Left renal pelvis (tissue), 4 donors: ENCODE measurements around the gene RASSF10. TPM values are rescaled to one million over a fixed set of nuclear protein-coding genes. Genes with fewer than 3 reads are reported as not detected.
"Not testable (repeated sequence)": the region's sequence is repeated elsewhere in the genome, so short reads cannot be mapped to it uniquely, and the experiment has no call there.

Source experiments
- DNase-seq, 4 donors: peaks; one replicate each; pipeline ENCODE4 v3.0.0-alpha.2; 2013; ENCODE audit warnings: low read depth in 4 of 4, low spot score in 3 of 4
- polyA plus RNA-seq, 4 donors: library from polyadenylated mRNA; unstranded; fragments of 120-200 nt; gene quantifications; one replicate each; pipeline ENCODE4 v1.2.1, GENCODE V29; 2013; ENCODE audit not compliant: insufficient read length in 4 of 4

The RASSF10 gene
- polyA plus RNA-seq, 4 donors = 5.9 to 27.2 (median 24.6) TPM

GRCh38 chr11:13015753-13016152, 6.6 kb downstream of the RASSF10 start:
- no peak for DNase-seq

GRCh38 chr11:13016415-13016814, 7.3 kb downstream of the RASSF10 start:
- DNase-seq = no peak

- no peak for DNase-seq
Measured at GRCh38 chr11:13019313-13019712, 10.2 kb downstream of the RASSF10 start.

- DNase-seq = no peak
Measured at GRCh38 chr11:13023423-13023822, 14.3 kb downstream of the RASSF10 start.

- no peak for DNase-seq
Measured at GRCh38 chr11:13026722-13027121, 17.6 kb downstream of the RASSF10 start.

- no peak for DNase-seq
Measured at GRCh38 chr11:13028322-13028721, 19.2 kb downstream of the RASSF10 start.

GRCh38 chr11:13029872-13030271, 20.8 kb downstream of the RASSF10 start:
- no peak for DNase-seq

GRCh38 chr11:13030857-13031256, 21.7 kb downstream of the RASSF10 start:
- no peak for DNase-seq

- DNase-seq = no peak
Measured at GRCh38 chr11:13031349-13031748, 22.2 kb downstream of the RASSF10 start.

- DNase-seq = no peak
Measured at GRCh38 chr11:13033760-13034533, 24.8 kb downstream of the RASSF10 start.

- no peak for DNase-seq
Measured at GRCh38 chr11:13035711-13036110, 26.6 kb downstream of the RASSF10 start.

GRCh38 chr11:13036235-13036634, 27.1 kb downstream of the RASSF10 start:
- no peak for DNase-seq

GRCh38 chr11:13038366-13038765, 29.2 kb downstream of the RASSF10 start:
- DNase-seq = no peak

- DNase-seq = no peak
Measured at GRCh38 chr11:13039126-13039525, 30.0 kb downstream of the RASSF10 start.

- DNase-seq = no peak
Measured at GRCh38 chr11:13040969-13041561, 31.9 kb downstream of the RASSF10 start.

- DNase-seq = peak in 1 of 4 donors; percentile 63
Measured at GRCh38 chr11:13042873-13043342, 33.8 kb downstream of the RASSF10 start.

- no peak for DNase-seq
Measured at GRCh38 chr11:13043912-13044628, 35.0 kb downstream of the RASSF10 start.

- DNase-seq = not testable (repeated sequence)
Measured at GRCh38 chr11:13045089-13045488, 36.0 kb downstream of the RASSF10 start.

- no peak for DNase-seq
Measured at GRCh38 chr11:13045734-13046133, 36.6 kb downstream of the RASSF10 start.

- peak in 1 of 4 donors; percentile 19 for DNase-seq
Measured at GRCh38 chr11:13046637-13047570, 37.8 kb downstream of the RASSF10 start.
